Measurements from ENCODE around the gene GPHN.
"Not testable (repeated sequence)": the region's sequence is repeated elsewhere in the genome, so short reads cannot be mapped to it uniquely, and the experiment has no call there.

The GPHN gene

DNA sequence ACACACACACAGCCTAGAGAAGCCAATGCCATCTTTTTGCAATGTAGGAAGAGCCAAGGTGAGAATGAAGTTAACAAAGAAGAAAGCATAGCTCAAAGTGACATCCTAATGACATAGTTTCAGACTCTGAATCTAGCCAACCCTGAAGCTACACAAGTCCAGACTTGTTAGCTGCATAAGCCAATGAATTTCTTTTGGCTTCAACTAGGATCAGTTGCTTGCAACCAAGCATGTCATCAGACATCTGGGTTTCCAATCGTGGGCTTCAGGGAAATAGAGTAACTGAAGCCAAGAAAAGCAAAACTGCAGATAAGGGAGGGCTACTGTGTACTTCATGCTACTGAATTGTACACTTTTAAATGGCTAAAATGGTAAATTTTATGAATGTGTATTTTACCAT, 4.4 kb upstream of the GPHN start:
- DNase-seq, result no peak

DNA sequence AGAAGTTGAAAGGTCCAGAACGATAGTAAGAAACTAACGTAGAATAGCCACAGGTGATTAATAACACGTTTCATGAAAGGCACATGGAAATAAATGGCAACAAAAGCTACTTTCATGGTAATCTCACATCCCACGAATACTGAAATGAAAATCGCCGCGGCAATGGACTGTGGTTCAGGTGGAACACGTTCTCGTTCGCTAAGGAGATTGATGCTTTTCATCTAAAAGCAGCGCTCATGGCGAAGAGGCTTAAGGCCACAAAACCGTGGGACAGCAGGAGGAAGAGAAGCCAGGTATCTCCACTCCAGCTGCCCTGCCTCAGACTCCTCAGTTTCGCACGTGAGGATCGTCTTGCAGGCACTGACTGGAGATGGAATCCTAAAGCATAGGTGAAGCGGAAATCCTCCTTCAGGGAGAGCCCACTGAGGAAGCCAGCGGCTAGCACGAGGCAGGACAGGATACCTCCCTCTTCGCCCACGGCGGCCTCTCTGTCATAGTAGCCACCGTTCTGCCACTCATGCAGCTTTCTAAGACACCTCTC, 696 bp upstream of the GPHN start:
- no peak for DNase-seq

DNA sequence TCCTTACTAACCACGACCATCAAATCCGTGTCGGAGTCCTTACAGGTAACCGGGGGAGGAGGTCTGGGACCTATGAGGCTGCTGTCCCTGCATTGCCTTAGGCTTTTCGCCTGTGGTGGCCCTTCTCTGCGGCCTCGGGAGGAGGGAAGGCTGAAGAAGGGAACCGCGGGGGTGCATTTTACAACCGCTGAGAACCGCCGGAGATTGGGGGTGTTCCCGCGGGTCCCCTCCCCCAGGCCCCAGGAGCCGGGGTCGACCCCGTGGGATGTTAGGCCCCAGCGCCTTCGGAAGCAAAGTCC, 549 bp downstream of the GPHN start:
- DNase-seq, result no peak

DNA sequence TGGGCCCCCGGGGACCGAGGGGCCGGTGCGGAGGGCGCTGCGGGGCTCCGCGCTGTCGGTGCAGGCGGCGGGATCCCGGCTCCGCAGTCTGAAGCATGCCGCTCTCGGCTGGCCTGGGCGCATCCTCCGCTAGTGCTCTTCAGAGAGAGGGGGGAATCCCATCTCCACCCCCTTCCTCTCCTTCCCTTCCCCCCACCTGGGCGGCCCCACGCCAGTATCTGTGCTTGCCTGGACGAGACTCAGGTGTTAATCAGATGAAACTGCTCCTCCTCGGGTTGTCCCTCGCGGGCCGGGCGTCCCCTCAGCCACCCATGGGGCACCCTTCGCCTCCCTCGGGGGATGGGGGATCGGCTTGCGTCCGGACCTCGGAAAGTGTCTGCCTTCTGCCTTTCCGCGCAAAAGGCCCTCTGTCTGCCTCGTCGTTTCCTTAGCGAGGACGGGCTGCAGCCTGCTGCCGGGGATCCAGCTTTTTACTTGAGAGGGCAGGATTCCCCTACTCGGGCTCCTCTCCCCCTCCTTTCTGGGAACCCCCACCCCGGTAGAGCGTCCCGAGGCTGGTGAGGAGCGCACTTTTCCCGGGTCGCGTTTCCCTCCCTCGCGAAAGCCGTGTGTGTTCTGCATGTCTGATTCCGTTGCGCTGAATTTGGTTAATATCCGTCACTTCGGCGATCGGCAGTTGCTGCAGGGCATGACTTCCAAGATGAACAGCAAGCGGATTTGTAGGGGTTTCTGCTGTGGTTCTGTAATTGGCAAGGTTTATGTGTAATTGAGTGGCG, 1.1 kb downstream of the GPHN start:
- DNase-seq, result peak in 1 of 2 donors; percentile 22

DNA sequence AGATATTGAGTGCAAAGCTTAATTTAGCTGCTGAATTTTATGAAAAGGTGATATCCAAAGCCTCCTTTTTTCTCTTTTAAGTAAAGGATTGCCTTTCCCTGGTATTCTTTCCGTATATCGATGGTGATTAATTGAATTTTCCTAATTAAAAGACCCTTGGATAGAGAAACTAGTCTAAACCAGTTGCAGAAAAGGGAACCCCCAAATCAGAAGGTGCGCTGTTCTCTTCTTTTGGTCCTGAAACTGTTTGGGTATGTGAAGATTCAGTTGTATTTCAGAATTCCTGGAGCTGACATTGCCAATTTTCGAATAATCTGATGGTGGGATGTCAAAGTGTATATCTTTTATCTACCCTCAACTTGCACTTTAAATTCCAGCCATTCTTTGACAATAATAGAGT, 1.9 kb downstream of the GPHN start:
- no peak for DNase-seq

DNA sequence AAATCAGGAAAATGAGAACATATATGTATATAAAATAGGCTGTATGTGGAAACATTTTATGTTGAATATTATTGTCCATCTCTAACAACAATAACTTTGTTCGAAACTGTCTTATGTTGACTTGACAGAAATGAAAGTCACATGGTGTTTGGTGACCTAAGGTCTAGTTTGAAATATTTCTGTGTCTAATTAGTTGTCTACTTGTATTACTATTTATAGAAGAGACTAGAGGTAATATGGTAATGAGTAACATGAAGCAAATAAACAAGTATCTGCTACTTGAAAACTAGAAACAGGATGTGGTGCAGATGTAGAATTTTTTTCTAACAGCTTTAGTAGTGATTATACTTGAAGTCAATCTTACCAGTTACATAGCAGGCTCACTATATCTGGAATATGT, 3.9 kb downstream of the GPHN start:
- no peak for DNase-seq

DNA sequence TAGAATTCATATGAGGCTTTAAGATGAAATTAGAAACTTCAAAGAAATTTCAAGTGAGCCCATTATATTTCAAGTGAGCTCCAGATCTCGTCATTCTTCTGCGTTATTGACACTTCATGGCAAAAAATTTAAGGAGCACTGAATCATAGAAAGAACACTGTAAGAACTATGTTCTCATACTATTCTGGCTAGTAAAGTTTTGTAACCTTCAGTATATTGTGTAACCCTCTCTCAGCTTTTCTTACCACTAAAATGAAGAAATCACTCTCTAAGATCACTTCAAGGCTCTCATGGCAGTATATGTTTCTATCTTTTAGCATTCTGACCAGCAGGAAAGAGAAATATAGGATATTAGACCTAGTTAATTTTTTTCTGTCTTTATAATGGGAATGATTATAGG, 6.3 kb downstream of the GPHN start:
- DNase-seq, result peak; percentile 80 to 82

DNA sequence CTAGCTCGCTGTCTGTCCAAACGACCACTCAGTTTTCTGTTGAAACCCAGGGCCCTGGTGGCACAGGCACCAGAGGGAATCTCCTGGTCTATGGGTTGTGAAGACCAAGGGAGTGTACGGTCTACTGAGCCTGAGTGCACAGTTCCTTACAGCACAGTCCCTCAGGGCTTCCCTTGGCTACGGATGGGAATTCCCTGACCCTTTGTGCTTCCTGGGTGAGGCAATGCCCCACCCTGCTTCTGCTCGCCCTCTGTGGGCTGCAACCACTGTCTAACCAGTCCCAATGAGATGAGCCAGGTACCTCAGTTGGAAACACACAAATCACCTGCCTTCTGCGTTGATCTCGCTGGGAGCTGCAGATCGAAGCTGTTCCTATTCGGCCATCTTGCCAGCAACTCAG, 22.6 kb downstream of the GPHN start:
- peak in 1 of 2 donors; percentile 15 for DNase-seq

DNA sequence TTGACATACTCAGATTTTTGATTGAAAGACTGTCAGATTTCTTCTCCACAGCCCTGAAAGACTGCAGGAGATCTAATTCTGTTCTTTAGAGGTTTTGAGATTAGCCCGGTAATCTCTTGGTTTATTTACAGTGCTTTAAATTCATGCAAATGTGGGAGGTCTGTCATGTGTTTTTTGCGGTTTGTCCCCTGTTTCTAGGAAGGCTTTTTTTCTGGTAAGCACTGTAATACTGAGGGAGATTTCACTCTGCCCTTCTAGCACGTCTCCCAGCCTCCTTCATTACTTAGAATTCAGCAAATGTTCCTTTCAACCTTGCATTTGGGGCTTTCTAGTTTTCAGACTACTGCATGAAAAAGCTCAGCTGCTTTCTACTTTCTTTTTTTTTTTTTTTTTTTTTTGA, 31.1 kb downstream of the GPHN start:
- DNase-seq, result no peak

DNA sequence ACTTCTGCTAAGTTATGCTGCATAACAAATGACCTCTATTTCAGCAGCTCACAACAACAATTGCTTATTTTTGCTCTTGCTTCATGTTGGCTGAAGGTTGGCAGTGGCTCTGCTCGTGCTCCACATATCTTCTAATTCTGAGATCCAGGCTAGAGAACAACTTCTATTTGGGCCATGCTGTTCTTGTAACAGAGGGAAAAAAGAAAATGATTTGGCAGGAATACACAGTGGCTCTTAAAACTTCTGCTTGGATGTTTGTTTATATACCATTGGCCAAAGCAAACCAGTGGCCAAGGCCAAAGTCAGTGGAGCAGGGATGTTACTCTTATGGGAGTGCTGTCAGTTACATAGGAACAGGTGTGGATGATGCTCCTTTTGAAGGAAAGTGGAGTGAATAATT, 32.1 kb downstream of the GPHN start:
- no peak for DNase-seq

DNA sequence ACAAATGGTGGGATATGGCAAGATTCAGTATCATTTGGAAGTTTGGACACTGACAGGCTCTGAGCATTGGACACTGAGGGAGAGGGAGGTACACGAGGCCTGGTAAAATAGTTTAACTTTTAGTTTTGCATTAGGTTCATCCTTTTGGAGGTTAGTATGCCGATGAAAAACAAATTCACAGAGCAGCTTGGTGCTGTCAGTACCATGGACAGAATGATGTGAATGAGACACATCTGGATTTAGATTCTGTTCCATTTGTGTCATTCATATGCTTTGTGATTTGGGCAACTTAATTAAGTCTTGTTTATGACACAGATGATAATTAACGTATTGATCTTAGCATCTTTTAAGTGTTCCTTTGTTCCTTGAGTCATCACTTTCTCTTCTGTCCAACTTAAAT, 33.7 kb downstream of the GPHN start:
- no peak for DNase-seq

DNA sequence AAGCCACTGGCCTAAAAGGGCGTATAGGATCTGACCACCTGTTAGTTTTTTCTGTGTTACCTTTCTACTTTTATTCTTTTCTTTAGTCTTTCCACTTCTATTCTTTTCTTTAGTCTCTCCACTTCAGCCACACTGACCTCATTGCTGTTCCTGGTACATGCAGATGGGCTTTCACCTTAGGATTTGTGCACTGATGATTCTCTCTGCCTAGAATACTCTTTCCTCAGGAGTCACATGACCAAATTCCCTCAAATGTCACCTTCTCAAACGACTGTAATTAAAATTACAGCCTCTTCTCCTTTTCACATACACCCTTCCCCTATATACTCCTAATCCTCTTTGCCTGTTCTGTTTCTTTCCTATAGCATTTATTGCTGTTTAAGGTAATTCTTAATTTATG, 36.0 kb downstream of the GPHN start:
- no peak for DNase-seq

DNA sequence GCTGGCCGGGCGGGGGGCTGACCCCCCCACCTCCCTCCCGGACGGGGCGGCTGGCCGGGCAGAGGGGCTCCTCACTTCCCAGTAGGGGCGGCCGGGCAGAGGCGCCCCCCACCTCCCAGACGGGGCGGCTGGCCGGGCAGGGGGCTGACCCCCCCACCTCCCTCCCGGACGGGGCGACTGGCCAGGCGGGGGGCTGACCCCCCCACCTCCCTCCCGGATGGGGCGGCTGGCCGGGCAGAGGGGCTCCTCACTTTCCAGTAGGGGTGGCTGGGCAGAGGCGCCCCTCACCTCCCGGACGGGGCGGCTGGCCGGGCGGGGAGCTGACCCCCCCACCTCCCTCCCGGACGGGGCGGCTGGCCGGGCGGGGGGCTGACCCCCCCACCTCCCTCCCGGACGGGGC, 37.2 kb downstream of the GPHN start:
- not testable (repeated sequence) for DNase-seq

DNA sequence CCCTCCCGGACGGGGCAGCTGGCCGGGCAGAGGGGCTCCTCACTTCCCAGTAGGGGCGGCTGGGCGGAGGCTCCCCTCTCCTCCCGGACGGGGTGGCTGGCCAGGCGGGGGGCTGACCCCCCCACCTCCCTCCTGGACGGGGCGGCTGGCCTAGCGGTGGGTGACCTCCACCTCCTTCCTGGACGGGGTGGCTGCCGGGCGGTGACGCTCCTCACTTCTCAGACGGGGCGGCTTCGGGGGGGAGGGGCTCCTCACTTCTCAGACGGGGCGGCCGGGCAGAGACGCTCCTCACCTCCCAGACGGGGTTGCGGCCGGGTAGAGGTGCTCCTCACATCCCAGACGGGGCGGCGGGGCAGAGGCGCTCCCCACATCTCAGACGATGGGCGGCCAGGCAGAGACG, 37.8 kb downstream of the GPHN start:
- not testable (repeated sequence) for DNase-seq

DNA sequence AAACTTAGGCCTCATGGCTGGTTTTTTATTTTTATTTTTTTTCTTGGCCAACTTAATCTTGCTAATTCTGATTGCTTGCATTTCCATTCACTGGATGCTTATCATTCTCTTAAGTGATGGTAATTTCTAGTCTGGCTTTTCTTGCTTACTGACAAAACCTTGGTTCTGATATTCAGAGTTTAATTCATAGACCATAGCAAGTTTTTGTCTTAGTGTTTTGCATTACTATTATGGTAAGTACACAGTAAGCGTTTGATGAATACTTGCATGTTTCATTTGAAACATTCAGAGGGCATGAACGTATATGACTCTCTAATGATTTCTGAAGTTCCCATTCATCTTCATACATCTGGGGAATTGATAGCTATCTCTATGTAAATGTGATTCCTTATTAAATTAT, 55.8 kb downstream of the GPHN start:
- no peak for DNase-seq

DNA sequence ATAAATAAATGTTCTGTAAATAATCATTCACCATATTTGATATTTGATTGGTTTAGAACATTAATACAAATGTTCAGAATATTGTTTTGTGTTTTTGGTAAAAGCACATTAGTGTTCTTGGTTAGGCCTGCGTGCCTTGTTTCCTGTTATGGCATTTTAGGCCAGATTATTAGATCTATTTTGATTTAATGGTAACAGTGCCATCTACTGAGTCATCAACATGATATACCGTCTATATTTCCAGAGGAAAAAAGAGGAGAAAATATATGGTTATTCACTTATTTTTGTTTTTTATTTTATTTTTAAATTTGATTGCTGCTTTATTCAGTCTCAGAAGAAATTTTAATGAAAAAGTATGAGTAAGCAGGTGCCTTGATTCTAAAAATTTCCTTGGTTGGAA, 60.3 kb downstream of the GPHN start:
- DNase-seq, result no peak

DNA sequence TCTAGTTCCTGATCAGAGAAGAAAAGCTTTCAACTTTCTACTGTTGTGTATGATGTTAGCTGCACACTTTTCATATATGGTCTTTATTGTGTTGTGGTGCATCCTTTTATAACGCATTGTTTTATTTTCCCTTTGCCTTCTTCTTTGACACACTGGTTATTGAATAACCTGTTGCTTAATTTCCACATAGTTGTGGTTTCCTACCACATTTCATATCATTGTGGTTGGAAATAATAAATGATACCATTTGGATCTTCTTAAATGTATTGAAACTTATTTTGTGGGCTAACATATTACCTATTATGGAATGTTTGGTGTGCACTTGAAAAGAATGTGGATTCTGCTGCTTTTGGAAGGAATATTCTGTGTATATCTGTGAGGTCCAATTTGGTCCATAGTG, 64.9 kb downstream of the GPHN start:
- DNase-seq, result no peak

DNA sequence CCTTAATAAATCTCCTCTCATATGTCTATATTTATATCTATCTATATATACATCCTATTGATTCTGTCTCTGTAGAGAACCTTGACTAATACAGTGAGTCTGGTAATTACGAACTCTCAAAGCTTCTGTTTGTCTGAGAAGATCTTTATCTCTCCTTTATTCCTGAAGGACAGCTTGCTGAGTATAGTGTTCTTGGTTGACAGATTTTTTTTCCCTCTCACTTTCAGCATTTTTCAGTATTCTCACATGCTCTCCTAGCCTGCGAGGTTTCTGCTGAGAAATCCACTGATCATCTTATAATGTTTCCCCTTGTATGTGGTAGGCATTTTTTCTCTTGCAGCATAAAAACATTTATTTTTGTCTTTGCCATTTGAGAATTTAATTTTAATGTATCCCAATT, 67.1 kb downstream of the GPHN start:
- DNase-seq, result no peak

DNA sequence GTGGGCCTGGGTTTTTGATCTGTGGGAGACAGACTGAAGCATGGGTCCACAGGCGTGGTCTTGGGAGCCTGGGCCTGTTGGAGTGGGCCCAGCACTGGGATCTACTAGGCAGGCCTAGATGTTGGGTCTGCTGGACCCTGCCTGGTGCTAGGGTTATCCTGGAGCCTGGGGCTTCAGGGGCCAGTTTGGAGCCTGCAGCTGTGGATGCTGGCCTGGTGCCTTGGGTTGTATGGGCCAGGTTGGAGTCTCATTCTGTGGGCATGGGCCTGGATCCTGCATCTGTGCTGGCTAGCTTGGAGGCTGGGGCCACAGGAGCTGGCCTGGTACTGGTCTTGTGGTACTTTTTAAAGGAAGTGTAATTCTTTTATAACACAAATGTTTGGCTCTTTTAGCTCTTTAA, 68.0 kb downstream of the GPHN start:
- no peak for DNase-seq

DNA sequence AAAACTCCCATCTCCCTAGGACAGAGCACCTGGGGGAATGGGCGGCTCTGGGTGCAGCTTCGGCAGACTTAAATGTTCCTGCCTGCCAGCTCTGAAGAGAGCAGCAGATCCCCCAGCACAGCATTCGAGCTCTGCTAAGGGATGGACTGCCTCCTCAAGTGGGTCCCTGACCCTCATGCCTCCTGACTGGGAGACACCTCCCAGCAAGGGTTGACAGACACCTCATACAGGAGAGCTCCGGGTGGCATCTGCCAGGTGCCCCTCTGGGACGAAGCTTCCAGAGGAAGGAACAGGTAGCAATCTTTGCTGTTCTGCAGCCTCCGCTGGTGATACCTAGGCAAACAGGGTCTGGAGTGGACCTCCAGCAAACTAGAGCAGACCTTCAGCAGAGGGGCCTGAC, 79.8 kb downstream of the GPHN start:
- not testable (repeated sequence) for DNase-seq

DNA sequence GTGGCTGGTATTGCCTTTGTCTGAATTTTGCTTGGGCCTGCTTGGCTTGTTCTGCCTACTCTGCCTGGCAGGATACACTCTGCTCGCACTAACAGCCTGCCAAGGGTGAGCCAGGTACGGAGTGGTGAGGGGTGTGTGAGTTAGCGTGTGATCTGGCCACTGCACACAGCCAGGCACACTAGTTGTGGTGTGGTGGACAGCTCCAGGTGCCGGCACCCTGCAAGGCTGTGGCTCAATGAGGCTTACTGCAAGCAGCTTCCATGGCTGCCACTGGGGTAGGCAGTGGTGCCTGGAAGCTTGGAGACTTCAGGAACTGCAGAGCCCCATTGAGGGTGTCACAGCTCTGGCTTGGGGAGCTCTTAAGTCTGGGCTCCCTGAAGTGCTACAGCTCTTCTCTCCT, 87.4 kb downstream of the GPHN start:
- DNase-seq, result no peak

DNA sequence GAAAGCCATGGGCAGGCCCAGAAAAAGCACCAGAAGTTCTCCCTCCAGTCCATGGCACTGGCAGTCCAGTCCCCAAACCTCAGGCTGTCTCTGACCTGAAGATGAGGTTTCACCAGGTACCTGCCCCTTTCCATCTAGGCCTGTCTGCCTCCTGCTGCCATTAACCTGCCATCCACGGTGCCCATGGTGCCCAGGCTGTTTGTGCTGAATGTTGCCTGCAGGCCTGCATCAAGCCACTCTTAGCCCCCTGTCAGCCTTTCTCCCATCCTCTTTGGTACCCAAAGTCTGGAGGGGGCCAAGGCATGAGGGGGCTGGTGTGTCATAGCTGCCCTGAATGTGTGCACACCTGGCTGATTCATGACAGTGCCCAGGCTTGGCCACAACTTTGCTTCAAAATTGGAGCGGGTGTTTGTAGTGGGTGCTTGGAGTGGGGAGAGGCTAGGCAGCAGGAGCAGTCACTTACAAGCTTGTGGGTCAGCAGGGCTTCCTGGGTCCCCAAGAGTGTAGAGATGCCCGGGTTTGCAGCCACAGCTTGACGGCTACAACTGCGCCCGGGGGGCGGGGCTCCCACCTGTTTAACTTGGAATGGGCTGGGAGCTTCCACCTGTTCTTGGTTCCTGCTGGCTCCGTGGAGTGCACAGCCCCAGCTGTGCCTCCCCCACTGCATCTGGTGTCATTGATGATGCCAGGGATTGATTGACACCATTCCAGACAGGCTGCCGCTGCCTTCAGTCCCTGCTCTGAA, 88.5 kb downstream of the GPHN start:
- DNase-seq, result no peak

DNA sequence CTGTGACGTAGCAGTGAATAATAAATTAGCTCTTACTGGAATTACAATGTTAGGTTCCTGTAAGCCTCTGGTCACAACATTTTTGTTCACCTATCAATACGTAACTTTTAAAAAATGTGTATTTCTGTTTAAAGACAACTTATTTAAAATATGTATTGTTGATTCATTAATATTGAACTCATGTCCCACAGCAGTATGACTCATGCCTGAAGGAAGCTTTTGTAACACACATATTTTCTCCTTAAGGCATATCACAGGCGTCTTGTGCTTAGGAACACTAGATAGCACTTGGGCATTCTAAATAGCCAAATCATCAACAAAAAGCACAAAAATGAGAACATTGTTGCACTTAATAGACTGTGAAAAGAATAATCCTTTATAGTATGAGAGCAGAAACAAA, 92.5 kb downstream of the GPHN start:
- no peak for DNase-seq

DNA sequence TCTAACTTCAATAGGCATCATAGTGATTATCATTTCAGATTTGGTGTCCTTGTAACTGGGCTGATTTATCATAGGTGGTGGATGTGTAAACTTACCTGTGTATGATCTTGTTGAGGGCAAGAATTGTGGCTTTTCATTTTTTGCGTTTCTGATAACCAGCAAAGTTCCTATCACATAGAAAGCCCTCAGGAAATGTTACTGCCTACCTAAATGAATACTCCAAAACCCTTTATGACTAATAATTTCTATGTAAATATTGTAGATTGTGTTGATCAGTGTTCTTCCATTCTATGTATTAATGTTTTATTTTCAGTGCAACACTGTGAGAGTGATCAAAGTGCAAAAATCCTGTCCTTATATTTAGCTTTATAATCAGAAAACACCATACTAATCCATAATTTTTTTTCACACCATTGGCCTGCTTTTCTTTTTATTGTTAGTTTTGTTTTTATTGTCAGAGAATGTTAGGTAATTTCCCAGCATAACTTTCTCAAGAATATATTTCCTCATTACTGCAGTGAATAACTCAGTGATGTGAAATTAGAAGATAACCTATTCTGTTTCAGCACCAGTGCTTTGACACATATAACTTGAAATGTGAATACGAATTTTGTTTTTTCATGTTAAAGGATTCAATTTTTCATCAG, 94.1 kb downstream of the GPHN start:
- no peak for DNase-seq

Data from inflammatory macrophage treated with lipopolysaccharide for 1 hour (primary cell).